Measurements from ENCODE around the gene SLCO2A1.

SLCO2A1 gene

GRCh38 chr3:134060561-134061385 lies 31.0 kb upstream of the SLCO2A1 start:
- DNase-seq (ENCODE audit: low read depth in 3 of 3), result no peak

GRCh38 chr3:134059671-134060560 lies 30.2 kb upstream of the SLCO2A1 start:
- no peak for DNase-seq (ENCODE audit: low read depth in 3 of 3)

GRCh38 chr3:134059035-134059601 lies 29.4 kb upstream of the SLCO2A1 start:
- DNase-seq (ENCODE audit: low read depth in 3 of 3), result no peak

DNA sequence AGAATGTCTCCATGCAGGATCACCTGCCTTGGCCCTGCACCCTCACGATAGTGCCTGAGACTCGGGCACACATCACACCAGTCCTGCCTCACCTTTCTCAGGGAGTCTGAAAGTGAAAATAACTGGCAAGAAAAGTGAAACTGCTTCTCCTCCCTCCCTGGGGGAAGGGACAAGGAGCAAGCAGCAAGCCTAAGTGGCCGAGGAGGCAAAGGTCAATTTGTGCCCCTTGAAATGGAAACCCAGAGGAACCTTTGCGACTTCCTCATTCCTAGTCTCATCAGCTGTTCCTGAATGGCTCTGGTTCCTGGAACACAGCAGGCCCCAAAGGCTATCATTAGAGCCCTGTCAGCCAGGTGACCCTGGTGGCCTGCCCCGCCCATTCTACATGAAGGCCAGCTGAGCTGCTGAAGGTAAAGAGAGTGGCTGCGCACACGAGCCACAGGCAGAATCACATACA lies 28.0 kb upstream of the SLCO2A1 start:
- no peak for DNase-seq (ENCODE audit: low read depth in 3 of 3)

- no peak for DNase-seq (ENCODE audit: low read depth in 3 of 3)
These were observed 27.4 kb upstream of the SLCO2A1 start for GRCh38 chr3:134057006-134057653.

DNA sequence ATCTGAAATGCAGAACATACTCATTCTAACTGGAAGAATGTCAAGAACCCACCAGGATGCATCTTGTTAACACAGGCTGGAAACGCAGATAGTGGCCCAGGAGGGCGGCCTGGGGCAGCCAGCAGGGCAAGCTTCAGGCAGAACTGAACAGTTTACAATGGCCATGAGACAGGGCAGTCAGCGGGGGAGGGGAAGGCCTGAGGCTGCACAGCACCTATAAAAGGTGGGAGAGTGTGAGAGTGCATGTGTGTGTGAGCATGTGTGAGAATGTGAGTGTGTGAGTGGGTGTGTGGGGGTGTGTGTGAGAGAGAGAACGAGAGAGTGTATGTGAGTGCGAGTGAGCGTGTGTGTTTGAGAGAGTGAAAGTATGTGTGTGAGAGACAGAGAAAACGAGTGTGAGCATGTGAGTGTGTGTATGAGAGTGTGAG lies 26.8 kb upstream of the SLCO2A1 start:
- DNase-seq (ENCODE audit: low read depth in 3 of 3), result no peak

DNA sequence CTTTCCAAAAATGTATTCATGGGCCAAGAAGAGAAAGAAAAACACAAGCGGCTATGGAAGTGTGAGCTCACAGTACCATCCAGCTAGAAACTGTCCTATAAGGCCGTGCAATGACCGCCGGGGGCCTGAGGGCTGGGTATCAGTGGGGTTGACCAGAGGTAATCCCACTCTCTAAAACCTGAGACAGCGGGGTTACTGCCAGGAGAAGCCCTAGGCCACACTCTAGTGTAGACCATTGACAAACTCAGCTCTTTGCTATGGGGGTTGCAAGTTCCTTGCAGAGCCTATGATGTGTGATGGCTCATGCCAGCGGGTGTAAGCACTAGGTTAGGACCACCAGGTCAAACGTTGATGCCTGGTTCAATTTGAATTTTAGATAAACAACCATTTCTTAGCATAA lies 25.9 kb upstream of the SLCO2A1 start:
- DNase-seq (ENCODE audit: low read depth in 3 of 3), result no peak

DNA sequence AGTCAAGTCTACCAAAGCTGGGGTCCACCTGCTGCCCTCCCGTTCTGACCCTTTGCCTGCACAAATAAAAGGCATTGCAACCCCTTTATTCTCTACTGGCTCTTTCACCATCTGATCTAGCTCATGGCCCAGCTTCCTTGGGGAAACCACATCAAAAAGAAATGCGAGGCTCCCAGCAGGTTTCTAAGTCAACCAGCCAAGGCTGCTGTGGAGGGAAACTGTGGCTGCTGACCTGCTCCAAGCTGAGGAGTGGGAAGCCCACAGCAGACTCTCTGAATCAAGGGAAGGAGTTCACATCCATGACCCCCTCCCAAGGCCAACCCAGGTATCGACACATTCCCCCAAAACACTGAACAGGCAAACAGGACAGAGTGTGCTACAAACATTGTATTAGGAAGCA lies 25.2 kb upstream of the SLCO2A1 start:
- DNase-seq (ENCODE audit: low read depth in 3 of 3), result no peak

- no peak for DNase-seq (ENCODE audit: low read depth in 3 of 3)
These were observed 24.5 kb upstream of the SLCO2A1 start for GRCh38 chr3:134054231-134054630.

GRCh38 chr3:134052370-134052769 lies 22.6 kb upstream of the SLCO2A1 start:
- DNase-seq (ENCODE audit: low read depth in 3 of 3), result no peak

GRCh38 chr3:134049676-134050075 lies 20.0 kb upstream of the SLCO2A1 start:
- DNase-seq (ENCODE audit: low read depth in 3 of 3), result no peak

DNA sequence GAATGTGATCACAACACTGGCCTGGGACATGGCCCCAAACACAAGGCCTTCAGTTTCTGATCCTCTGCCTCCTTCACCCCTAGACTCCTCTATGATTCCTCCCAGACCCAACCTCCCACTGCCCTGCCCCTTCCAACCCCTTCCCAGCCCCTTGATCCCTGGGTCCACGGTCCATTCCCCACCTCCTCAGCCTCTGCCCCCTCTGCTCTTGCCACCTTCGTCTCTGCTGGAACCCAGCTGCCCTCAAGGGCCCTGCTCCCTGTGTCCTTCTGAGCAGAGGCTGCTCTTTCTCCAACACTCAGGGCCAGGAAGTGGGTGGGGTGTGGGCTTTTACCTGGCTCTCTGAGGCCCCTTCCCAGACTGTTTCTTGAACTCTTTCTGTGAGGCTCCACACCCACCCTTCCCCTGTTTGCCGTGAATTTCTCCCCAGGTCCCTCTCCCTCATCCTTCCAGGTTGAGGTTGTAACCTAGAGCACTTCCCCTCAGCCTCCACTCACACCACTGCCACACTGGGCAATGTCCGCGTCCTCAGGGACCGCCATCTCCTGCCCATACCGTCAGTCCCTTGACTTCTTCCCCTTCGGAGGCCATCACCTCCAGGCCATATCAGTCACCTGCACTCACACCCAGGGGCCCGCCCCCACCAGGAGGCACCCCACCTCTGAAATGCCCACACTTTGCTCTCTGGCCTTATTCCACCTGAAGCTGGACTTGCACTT lies 18.7 kb upstream of the SLCO2A1 start:
- DNase-seq (ENCODE audit: low read depth in 3 of 3), result no peak

DNA sequence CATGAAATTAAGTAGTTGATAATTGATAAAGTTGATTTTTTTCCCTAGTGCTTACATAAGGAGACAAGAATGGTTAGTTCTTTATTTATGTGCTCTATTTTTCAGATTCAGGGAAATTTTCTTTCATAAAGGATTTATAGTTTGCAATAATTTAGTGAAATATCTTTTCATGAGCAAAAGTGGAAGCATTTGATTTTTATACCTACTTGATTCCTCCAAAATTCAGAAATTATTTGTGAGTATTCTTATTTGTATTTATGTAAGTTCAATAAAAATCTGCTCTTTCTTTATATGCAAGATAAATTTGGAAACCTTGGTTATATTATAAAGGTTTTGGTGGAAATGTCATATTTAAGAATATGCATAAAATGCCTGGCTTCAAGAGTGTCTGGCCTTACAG lies 14.7 kb upstream of the SLCO2A1 start:
- DNase-seq (ENCODE audit: low read depth in 3 of 3), result no peak

- no peak for DNase-seq (ENCODE audit: low read depth in 3 of 3)
These were observed 10.3 kb upstream of the SLCO2A1 start for GRCh38 chr3:134040066-134040465.

GRCh38 chr3:134039161-134039862 lies 9.6 kb upstream of the SLCO2A1 start:
- no peak for DNase-seq (ENCODE audit: low read depth in 3 of 3)

DNA sequence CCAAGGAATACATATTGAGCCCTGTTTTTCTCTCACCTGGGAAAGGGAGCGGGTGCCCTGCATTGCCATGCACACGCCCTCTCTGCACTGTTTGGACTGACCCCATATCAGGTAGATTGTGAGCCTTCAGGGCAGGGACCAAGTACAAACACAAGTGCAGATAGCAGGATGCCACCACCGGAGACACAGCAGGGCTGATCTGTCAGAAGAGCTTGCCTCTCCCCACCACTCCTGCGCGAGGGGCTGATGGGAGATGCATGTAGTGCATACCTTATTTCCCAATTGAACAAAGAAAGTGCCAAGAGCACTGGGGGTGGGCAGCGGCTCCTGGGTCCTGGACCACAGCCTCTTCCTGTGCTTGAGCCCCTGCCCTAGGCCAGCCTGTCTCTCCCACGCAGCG lies 9.0 kb upstream of the SLCO2A1 start:
- no peak for DNase-seq (ENCODE audit: low read depth in 3 of 3)

- DNase-seq (ENCODE audit: low read depth in 3 of 3), result no peak
These were observed 8.4 kb upstream of the SLCO2A1 start for GRCh38 chr3:134038071-134038491.

DNA sequence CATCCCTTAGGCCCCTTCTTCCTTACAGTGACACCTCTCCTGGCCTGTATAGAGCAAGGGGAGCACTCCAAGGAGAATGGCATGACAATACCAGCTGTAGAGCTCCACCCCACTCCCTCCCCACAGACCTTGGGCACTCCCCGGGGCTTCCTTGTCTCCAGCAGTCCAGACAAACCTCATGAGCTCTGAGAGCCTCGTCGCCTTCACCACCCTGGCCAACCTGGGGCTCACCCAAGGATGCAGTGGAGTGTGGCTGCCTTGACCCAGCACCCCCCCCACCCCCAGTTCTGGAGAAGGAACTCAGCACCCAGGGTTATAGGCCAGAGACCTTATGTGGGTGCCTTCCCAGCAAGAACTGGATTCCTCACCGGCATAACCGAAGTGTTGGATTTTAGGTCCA lies 7.4 kb upstream of the SLCO2A1 start:
- no peak for DNase-seq (ENCODE audit: low read depth in 3 of 3)

DNA sequence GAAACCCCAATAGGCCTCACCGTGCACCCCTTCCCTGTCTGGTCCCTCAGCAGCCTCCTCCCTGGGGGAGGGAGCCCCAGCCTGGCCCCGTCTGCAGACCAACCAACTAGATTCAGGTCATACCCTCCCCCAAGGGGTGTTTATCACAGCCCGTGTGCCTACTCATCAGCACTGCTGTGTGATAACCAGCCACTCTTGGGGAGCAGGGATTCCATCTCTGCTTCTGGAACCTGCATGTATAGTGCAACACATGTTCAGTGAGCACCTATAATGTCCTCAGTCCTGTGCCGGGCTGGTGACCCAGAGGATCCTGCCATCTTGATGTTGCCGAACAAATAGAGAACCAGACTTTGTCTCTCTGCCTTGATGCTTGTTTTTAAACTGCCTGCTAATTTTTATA lies 6.6 kb upstream of the SLCO2A1 start:
- no peak for DNase-seq (ENCODE audit: low read depth in 3 of 3)

GRCh38 chr3:134035836-134036235 lies 6.1 kb upstream of the SLCO2A1 start:
- no peak for DNase-seq (ENCODE audit: low read depth in 3 of 3)

Data from stimulated activated CD4-positive, alpha-beta T cell treated with anti-CD3 and anti-CD28 coated beads, TNF-alpha, amount 100 ng/mL, for 24 hours (primary cell).